Erythroblast (primary cell): ENCODE results near the gene HECTD2.

Experiments used
- DNase-seq, 2 experiments: peaks; one replicate each; lab custom pipeline; 2025; lab: John Stamatoyannopoulos, UW
- GATA1 ChIP-seq: IDR thresholded peaks from 2 replicates; pipeline ENCODE4 v1.6.1; 2011; ENCODE audit warnings: low read depth, mild to moderate bottlenecking, control low read depth, low read length, moderate library complexity
- POLR2A ChIP-seq: IDR thresholded peaks from 2 replicates; pipeline ENCODE4 v1.6.1; 2011; ENCODE audit warnings: mild to moderate bottlenecking, low read length

Gene HECTD2

DNA sequence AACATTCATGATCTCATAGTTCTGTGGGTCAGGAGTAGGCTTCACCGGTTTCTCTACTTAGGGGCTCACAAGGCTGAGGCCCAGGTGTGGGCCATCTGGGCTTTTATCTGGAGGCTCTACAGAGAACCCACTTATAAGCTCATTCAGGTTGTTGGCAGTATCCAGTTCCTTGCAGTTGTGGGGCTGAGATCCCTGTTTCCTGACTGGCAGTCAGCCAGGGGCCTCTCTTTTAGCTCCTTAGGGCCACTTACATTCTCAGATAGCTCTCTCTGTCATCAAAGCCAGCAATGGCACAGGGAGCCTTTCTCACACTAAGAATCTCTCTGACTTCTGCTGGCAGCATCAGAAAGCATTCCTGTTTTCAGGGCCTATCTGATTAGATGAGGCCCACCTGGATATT, 18.2 kb upstream of the HECTD2 start:
- TF ChIP-seq POLR2A: no peak
- TF ChIP-seq GATA1: no peak

GRCh38 chr10:91406322-91406721, 3.8 kb upstream of the HECTD2 start:
- no peak for DNase-seq
- TF ChIP-seq POLR2A (no peak), GATA1 (no peak)

More for the DNA sequence above, 18.2 kb upstream of the HECTD2 start:
- DNase-seq: no peak

DNA sequence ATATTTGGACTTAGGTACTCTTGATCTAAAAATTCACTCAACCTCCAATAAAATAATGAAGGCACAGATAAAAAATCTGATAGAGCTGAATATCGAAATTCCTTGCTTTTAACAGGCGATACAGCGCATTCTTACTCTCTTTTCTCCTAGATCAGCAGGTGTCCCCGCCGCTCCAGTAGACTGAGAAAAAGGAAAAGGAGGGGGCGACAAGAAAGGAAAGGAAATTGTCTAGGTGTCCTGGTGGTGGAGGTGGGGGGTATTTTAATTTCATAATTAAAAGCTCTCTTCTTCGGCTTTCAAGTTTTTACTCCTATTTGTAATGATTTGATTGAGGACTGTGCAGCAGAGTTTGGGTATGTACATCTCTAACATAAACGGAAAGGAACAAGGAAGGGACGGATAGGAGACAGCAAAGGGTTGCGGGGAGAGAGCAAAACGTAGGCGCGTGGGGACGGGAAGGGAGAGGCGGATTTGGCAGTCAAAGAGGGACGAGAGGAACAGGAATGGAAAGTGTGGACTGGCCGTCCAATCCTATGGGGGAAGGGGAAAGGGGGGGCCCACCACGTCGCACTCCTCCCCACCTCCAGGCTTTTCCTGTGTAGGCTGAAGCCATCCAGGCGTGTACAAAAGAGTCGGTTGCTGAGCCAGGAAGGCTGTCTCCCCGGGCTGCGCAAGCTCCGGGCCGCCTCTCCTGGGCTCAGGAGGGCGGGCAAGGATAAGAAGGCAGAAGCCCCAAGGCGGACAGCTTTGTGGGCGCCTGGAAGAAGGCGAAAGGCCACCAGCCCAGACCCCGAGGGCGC, 875 bp upstream of the HECTD2 start:
- no peak for TF ChIP-seq GATA1
- peak; percentile 81 for TF ChIP-seq POLR2A
- peak; percentile 75 to 83 for DNase-seq

GRCh38 chr10:91410638-91411371, 661 bp downstream of the HECTD2 start:
- DNase-seq: peak; percentile 35 to 46
- TF ChIP-seq POLR2A (no peak), GATA1 (no peak)

- TF ChIP-seq GATA1 (no peak), POLR2A (no peak)
- DNase-seq: no peak
Observed at GRCh38 chr10:91411621-91412020, 1.5 kb downstream of the HECTD2 start.

GRCh38 chr10:91412354-91413087, 2.4 kb downstream of the HECTD2 start:
- TF ChIP-seq GATA1: no peak
- TF ChIP-seq POLR2A: no peak
- DNase-seq: no peak

GRCh38 chr10:91415816-91416215, 5.7 kb downstream of the HECTD2 start:
- no peak for DNase-seq

DNA sequence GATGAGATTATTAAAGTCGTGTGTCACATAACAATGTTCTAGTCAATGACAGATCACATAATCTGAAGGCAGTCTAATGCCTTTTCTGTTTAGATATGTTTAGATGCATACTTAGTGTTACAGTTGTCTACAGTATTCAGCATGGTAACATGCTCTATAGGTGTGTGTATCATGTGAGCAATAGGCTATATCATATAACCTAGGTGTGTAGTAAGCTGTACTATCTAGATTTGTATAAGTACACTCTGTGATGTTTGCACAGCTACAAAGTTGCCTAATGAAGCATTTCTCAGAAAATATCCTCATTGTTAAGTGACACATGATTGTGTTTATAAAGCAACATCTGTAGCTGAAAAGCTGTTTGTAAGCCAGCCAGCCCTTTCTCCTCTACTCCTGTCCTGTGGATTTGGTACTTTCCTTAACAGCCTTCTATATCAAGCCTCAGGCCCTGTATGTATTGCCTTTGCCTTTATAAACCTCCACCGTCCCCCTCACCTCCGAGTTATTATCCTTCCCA, 6.3 kb downstream of the HECTD2 start:
- TF ChIP-seq GATA1: no peak
- TF ChIP-seq POLR2A: no peak

More at GRCh38 chr10:91415816-91416215, 5.7 kb downstream of the HECTD2 start:
- TF ChIP-seq GATA1: no peak
- no peak for TF ChIP-seq POLR2A

DNA sequence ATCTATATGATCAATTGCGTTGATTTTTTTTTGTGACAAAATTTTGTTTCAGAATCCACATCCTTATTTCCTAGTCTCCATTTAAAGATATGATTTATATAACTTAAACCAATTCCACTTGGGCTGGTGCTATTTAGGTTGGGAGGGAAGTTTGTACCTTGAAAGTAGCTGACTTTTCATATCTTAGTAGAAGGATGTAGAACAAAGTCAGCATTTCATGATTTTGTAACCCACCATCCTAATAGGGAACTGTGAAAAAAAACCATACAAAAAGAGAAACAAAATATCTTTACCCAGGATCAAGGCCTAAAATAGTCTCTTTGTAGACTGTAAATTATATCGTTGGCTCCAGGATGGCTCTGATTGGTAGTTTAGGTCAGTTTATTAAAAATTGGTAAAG, 8.3 kb downstream of the HECTD2 start:
- TF ChIP-seq POLR2A (no peak), GATA1 (no peak)
- DNase-seq: no peak

More for the DNA sequence above, 6.3 kb downstream of the HECTD2 start:
- no peak for DNase-seq

- DNase-seq: no peak
- TF ChIP-seq GATA1: no peak
Observed at GRCh38 chr10:91420868-91421267, 10.7 kb downstream of the HECTD2 start.

- TF ChIP-seq POLR2A: no peak
- TF ChIP-seq GATA1: no peak
- DNase-seq: no peak
Observed at GRCh38 chr10:91422915-91423314, 12.8 kb downstream of the HECTD2 start.

DNA sequence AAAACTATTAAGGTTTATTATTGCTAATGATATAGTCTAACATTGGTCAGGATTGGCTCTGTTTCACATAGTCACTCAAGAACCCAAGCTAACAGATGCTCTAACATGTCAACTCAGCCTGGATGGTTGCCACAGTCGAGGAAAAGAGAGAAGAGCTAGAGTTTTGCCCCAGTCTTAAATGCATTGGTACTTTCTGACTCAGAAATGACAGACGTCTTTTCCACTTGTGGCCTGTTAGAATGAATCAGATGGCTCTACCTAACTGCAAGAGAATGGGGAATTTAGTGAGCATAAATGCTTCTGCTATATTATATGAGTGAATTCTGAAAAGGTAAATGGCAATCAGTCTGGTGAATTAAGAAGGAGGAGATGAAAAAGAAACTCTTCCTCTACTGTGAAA, 13.9 kb downstream of the HECTD2 start:
- no peak for DNase-seq
- no peak for TF ChIP-seq POLR2A

DNA sequence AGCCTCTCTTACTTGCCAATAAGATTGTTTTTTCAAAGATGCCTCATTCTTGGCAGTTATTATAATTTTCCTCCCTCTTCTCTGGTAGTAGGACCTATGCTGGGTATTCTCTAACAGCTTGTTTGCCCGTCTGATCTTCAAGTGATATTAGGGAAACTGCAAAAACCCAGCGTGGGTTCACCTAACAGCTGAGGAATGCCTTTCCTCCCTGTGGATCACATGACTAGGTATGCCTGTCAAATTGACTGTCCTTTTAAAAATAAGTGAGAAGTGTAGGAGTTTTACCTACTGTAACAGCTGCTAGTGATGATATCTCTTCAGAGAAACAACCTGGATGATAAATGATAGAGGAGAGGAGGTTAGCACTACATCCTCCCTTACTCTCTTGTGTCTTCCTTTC, 22.0 kb downstream of the HECTD2 start:
- TF ChIP-seq GATA1 (no peak), POLR2A (no peak)

DNA sequence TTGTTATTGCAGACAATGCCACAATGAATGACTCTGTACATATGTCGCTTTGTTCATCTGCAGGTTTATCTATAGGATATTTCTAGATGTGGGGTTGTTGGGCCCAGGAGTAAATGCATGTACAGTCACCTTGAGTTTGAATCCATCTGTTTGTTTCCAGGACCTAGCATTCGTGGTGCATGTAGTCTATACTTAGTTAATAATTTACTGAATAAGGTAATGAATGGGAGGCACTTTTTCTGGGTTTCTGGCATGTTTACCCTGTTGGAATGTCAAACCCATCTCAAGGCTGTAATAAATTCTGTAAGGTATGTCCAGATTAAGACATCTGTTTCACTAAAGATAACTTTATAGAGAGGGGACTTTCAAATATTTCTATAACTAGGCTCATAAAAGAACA, 23.5 kb downstream of the HECTD2 start:
- DNase-seq: no peak
- no peak for TF ChIP-seq GATA1
- TF ChIP-seq POLR2A: no peak

More for the DNA sequence above, 22.0 kb downstream of the HECTD2 start:
- DNase-seq: no peak
